ENCODE results near the gene PCDHGC5. TPM values are rescaled to one million over a fixed set of nuclear protein-coding genes. Genes with fewer than 3 reads are reported as not detected.

Gene PCDHGC5
- total RNA-seq, 4 donors from 2014 or later, result 0.16 to 1.5 (median 0.36) TPM; not detected in 1

DNA sequence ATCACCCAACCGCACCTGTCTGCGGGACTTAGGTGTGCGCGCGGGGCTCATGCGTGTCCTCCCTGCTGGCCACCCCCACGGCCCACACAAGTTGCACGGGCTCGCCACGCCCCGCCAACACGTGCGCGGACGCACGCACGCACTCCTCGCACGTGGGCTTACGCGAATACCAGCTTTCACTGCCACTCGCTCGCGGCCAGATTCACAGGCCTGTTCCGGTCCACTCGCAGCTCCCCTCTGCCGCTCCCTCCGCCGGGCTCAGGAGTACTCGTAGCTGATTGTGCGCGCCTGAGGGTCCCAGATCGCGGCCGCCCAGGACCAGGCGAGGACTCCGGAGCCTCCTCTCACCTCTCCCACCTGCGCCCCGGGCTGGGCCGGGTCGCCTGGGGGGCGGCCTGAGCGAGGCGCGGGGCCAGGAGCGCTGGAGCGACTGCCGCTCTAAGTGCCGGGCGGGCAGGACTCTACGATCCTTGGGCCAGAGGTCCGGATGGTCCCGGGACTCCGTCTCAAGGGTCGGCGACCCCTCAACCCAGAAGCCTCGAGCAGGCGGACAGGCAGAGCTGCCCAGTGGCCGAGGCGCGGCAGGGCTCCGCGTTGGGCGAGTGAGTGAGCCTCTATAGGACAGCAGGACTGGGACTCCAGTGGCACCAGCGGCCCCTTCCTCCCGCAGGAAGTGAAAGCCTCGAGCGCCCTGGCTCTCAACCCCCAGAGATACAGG is 3.4 kb downstream of the PCDHGC5 start:
- intact Hi-C loops (cut with DNase I; ENCODE audit: low total_unique reads), result no loop called here
- no peak overlapping the region for H3K27ac ChIP-seq
- H3K36me3 ChIP-seq, result no peaks in the 10 kb centered on the region
- in situ Hi-C loops (cut with MboI; ENCODE audit: low sequenced_read_pairs in 4 of 4), result no loop called here
- DNase-seq, result no peak
- no peak for ATAC-seq
- H3K27me3 ChIP-seq, result no peaks in the 10 kb centered on the region
- H3K9me3 ChIP-seq, result no peaks in the 10 kb centered on the region
- TF ChIP-seq, protein P1, sequence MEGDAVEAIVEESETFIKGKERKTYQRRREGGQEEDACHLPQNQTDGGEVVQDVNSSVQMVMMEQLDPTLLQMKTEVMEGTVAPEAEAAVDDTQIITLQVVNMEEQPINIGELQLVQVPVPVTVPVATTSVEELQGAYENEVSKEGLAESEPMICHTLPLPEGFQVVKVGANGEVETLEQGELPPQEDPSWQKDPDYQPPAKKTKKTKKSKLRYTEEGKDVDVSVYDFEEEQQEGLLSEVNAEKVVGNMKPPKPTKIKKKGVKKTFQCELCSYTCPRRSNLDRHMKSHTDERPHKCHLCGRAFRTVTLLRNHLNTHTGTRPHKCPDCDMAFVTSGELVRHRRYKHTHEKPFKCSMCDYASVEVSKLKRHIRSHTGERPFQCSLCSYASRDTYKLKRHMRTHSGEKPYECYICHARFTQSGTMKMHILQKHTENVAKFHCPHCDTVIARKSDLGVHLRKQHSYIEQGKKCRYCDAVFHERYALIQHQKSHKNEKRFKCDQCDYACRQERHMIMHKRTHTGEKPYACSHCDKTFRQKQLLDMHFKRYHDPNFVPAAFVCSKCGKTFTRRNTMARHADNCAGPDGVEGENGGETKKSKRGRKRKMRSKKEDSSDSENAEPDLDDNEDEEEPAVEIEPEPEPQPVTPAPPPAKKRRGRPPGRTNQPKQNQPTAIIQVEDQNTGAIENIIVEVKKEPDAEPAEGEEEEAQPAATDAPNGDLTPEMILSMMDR (IDR thresholded peaks at IDR 0.05 in 4 of 5, conservative IDR thresholded peaks at IDR 0.05 in 1 of 5), result no peak
- TF ChIP-seq POLR2A (IDR thresholded peaks at IDR 0.05), result no peak
- peaks cover 9 to 21% of the 10 kb centered on the region in 2 donors for H3K4me1 ChIP-seq
- no peak overlapping the region for H3K4me3 ChIP-seq

GRCh38 chr5:141493500-141494422 is 4.9 kb downstream of the PCDHGC5 start:
- no peak for ATAC-seq
- no peaks in the 10 kb centered on the region for H3K36me3 ChIP-seq
- H3K27me3 ChIP-seq, result no peaks in the 10 kb centered on the region
- intact Hi-C loops (cut with DNase I; ENCODE audit: low total_unique reads), result no loop called here
- no peak overlapping the region for H3K27ac ChIP-seq
- no peak overlapping the region for H3K4me3 ChIP-seq
- TF ChIP-seq POLR2A (IDR thresholded peaks at IDR 0.05), result no peak
- TF ChIP-seq, protein P1 (IDR thresholded peaks at IDR 0.05 in 4 of 5, conservative IDR thresholded peaks at IDR 0.05 in 1 of 5), result no peak
- in situ Hi-C loops (cut with MboI; ENCODE audit: low sequenced_read_pairs in 4 of 4), result no loop called here
- no peaks in the 10 kb centered on the region for H3K9me3 ChIP-seq
- H3K4me1 ChIP-seq, result peaks cover 5 to 21% of the 10 kb centered on the region in 2 donors
- DNase-seq, result no peak

DNA sequence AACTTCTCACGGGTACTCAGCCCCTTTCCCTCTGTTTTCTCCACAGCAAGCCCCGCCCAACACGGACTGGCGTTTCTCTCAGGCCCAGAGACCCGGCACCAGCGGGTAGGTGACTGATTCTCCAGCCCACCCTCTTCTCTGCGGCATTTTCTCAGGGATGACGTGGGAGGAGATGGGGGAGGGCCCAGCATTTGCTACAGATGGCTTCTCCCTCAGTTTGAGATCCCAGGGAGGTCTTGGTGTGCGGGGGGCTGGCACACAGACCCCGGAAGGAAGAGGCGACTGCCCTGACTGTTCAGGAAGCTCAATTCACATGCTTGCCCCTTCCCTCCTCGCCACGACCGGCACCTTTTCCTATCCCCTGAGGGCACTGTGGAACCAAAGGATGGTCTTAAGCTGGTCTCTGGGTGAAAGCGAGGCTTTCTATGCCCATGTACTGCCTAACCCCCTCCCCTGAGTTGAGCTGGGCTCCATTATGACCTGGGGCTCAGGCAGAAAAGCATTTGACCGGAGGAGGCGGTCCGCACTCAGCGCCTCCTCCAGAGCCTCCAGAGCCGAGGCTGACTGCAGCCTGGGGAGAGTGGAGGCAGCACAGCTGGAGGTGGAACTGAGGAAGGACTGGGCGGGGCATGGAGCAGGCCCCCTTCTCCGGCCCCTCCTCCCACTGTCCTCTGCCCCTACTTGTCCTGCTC is 6.0 kb downstream of the PCDHGC5 start:
- Histone ChIP-seq H3K4me1 (peaks cover 5 to 21% of the 10 kb centered on the region in 2 donors), H3K4me3 (no peak overlapping the region), H3K9me3 (no peaks in the 10 kb centered on the region), H3K36me3 (no peaks in the 10 kb centered on the region), H3K27ac (no peak overlapping the region), H3K27me3 (no peaks in the 10 kb centered on the region)
- no peak for TF ChIP-seq POLR2A (IDR thresholded peaks at IDR 0.05)
- TF ChIP-seq, protein P1 (IDR thresholded peaks at IDR 0.05 in 4 of 5, conservative IDR thresholded peaks at IDR 0.05 in 1 of 5), result no peak
- ATAC-seq, result no peak
- no peak for DNase-seq
- intact Hi-C loops (cut with DNase I; ENCODE audit: low total_unique reads) (no loop called here), in situ Hi-C loops (cut with MboI; ENCODE audit: low sequenced_read_pairs in 4 of 4) (no loop called here)

DNA sequence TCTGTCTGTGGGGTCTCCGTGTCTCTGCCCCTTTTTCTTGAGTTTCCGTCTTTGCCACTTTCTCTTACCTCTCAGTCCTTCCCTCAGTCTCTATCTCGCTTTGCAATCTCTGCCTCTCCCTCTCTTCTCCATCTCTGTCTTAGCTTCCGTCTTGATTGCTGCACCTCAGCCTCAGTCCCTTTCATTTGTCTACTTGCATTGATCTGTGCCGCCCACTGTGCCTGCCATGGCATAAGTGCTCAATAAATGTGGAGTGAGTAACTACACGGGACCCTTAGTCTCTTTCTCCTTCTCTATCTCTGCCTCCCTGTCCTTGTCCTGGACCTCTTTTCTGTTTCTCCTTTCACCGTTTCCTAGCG is 6.6 kb downstream of the PCDHGC5 start:
- DNase-seq (no peak), ATAC-seq (no peak)
- H3K9me3 ChIP-seq, result no peaks in the 10 kb centered on the region
- intact Hi-C loops (cut with DNase I; ENCODE audit: low total_unique reads) (no loop called here), in situ Hi-C loops (cut with MboI; ENCODE audit: low sequenced_read_pairs in 4 of 4) (no loop called here)
- TF ChIP-seq, protein P1 (IDR thresholded peaks at IDR 0.05 in 4 of 5, conservative IDR thresholded peaks at IDR 0.05 in 1 of 5), result no peak
- TF ChIP-seq POLR2A (IDR thresholded peaks at IDR 0.05), result no peak
- H3K27ac ChIP-seq, result no peak overlapping the region
- no peak overlapping the region for H3K4me3 ChIP-seq
- no peaks in the 10 kb centered on the region for H3K36me3 ChIP-seq
- H3K27me3 ChIP-seq, result no peaks in the 10 kb centered on the region
- peaks cover 5 to 21% of the 10 kb centered on the region in 2 donors for H3K4me1 ChIP-seq

All from gastrocnemius medialis (tissue), 4 donors.